Type B pancreatic cell (in vitro differentiated cells): ENCODE results near the gene TMEM163. TPM values are rescaled to one million over a fixed set of nuclear protein-coding genes. Genes with fewer than 3 reads are reported as not detected.
A peak's percentile ranks its signal among the peaks of the same experiment; 100 is the strongest.

Experiments
- DNase-seq: peaks from one replicate; pipeline ENCODE4 v3.0.0; 2021; ENCODE audit warnings: mixed read lengths; ENCODE audit not compliant: unreplicated experiment; ENCODE audit errors: extremely low spot score
- H3K27ac Mint-ChIP-seq: 2 replicates; pipeline ENCODE4 v1.8.0; 2021; ENCODE audit warnings: mild to moderate bottlenecking, mixed read lengths
- H3K27me3 Mint-ChIP-seq: 2 replicates; pipeline ENCODE4 v1.8.0; 2021; ENCODE audit warnings: mixed read lengths
- H3K36me3 Mint-ChIP-seq: 2 replicates; pipeline ENCODE4 v1.8.0; 2021; ENCODE audit warnings: mixed read lengths
- H3K4me1 Mint-ChIP-seq: one replicate; pipeline ENCODE4 v1.8.0; 2021; ENCODE audit warnings: mixed read lengths; ENCODE audit not compliant: unreplicated experiment
- H3K4me3 Mint-ChIP-seq: 2 replicates; pipeline ENCODE4 v1.8.0; 2021; ENCODE audit warnings: mild to moderate bottlenecking, mixed read lengths
- H3K9me3 Mint-ChIP-seq: 2 replicates; pipeline ENCODE4 v1.8.0; 2021; ENCODE audit warnings: mixed read lengths
- total RNA-seq: library from RNA; stranded (reverse); gene quantifications from 2 replicates; pipeline ENCODE4 v1.2.1, GENCODE V29; 2021; ENCODE audit warnings: low replicate concordance
- TF ChIP-seq, protein P1 (sequence below): fragments of 200-600 bp; sonication (generic); conservative IDR thresholded peaks from 2 replicates; pipeline ENCODE4 v1.5.0; 2021; ENCODE audit warnings: antibody characterized with exemption, mild to moderate bottlenecking

The TMEM163 gene
- total RNA-seq, 1 donor from 2014 or later: 4.0 TPM

DNA sequence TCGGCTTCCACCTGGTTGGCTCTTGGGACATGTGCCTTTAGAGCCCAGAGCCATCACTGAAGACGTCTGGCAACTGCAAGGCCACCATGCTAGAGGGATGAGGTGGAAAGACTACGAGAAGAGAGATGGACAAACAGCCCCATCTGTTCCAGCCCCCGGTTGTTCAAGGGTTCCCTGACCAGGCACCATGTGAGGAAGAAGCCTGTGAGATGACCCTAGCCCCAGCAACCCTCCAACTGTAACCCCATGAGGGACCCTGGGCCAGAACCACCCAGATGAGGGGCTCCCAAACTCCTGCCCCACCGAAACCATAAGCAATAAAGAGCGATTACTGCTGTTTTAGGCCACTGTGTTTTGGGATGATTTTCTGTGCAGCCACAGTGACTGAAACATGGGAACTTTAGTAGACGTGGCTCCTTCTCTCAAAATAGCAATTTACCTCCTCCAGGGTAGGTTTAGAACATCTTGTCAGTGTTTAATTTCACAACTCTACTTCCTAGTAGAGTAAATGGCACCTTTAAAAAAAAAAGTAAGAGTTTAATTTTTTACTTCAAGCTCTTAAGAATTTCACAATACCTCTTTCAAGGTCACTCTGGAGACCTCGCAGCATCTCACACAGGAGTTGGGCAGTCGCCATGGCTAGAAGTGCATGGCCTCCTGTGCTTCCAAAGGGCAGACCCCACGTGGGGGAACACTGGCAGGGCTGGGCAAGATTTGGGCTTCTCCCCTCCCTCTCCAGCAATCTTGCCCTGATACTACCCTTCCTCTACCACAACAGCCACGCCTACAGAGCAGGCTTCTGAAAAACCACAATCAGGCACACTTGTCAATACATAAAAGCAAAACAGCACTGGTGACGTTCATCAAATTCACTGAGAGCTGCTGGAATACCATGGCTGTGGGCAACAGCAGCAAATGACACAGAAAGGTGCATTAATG, 48.8 kb downstream of the TMEM163 start:
- peaks cover 13% of the 10 kb centered on the region for H3K4me1 Mint-ChIP-seq
- H3K9me3 Mint-ChIP-seq: no peaks in the 10 kb centered on the region
- no peak for DNase-seq
- peak overlapping the region; percentile 25 for H3K27ac Mint-ChIP-seq
- H3K27me3 Mint-ChIP-seq: peaks cover 11% of the 10 kb centered on the region
- no peak overlapping the region for H3K4me3 Mint-ChIP-seq
- TF ChIP-seq, protein P1, sequence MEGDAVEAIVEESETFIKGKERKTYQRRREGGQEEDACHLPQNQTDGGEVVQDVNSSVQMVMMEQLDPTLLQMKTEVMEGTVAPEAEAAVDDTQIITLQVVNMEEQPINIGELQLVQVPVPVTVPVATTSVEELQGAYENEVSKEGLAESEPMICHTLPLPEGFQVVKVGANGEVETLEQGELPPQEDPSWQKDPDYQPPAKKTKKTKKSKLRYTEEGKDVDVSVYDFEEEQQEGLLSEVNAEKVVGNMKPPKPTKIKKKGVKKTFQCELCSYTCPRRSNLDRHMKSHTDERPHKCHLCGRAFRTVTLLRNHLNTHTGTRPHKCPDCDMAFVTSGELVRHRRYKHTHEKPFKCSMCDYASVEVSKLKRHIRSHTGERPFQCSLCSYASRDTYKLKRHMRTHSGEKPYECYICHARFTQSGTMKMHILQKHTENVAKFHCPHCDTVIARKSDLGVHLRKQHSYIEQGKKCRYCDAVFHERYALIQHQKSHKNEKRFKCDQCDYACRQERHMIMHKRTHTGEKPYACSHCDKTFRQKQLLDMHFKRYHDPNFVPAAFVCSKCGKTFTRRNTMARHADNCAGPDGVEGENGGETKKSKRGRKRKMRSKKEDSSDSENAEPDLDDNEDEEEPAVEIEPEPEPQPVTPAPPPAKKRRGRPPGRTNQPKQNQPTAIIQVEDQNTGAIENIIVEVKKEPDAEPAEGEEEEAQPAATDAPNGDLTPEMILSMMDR: no peak
- H3K36me3 Mint-ChIP-seq: no peaks in the 10 kb centered on the region

DNA sequence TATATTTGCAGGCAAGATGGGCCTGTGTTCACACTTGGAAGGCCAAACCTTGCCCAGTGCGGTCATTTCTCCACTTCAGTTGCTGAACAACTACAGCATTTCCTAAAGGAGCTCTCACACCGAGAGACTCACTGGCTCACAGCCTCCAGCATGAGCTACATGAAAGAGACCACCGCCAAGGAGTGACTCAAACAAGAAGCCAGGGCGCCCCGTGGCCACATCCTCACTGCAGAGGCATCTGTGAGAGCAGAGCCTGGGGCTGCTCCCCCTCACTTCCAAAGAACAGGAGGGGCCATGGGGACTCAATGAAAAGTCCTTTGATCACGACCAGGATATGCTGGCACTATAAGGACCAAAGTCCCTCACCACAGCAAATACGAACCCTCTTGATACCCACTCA, 50.0 kb downstream of the TMEM163 start:
- no peak for DNase-seq
- H3K27ac Mint-ChIP-seq: no peak overlapping the region
- peaks cover 13% of the 10 kb centered on the region for H3K4me1 Mint-ChIP-seq
- no peaks in the 10 kb centered on the region for H3K9me3 Mint-ChIP-seq
- no peaks in the 10 kb centered on the region for H3K36me3 Mint-ChIP-seq
- TF ChIP-seq, protein P1: no peak
- H3K27me3 Mint-ChIP-seq: peaks cover 11% of the 10 kb centered on the region
- no peak overlapping the region for H3K4me3 Mint-ChIP-seq

DNA sequence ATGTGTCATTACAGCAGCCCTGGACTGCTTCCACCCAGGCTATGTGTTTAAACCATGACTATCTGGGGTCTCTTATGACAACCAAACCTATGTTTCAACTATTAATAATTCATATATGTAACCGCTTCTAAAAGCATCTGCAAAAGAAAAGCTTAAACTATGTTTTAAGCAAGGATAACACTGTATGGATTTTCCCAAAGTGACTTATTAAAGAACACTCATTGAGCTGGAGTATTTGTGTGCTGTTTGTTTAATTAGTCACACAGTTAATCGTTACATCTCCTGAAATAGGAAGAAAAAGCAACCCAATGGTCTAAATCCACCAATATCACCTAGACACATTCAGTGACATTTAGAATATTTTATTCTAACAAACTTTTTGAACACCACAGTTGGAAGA, 51.3 kb downstream of the TMEM163 start:
- Mint-ChIP-seq H3K4me1 (peaks cover 13% of the 10 kb centered on the region), H3K27ac (no peak overlapping the region), H3K36me3 (no peaks in the 10 kb centered on the region), H3K9me3 (no peaks in the 10 kb centered on the region), H3K4me3 (no peak overlapping the region), H3K27me3 (peaks cover 15% of the 10 kb centered on the region)
- TF ChIP-seq, protein P1: no peak
- DNase-seq: no peak

DNA sequence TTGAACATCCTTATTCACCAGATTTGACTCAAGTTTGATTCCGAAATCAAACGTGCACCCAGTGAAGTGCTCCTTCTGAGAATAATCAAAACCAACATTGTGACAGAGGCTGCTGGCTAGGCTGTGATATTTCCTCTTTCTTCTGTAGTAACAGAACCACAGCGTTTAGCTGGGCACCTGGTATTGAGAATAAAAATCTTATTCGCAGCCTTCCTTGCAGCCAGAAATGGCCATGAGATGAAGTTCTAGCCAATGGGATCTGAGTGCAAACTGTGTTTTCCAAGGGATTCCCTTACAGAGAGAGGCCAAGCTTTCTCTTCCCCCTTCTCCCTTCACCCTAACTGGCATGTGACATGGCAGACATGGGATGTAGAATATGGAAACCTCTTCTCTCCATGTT, 51.7 kb downstream of the TMEM163 start:
- no peak for DNase-seq
- H3K4me1 Mint-ChIP-seq: peaks cover 13% of the 10 kb centered on the region
- H3K27me3 Mint-ChIP-seq: peaks cover 15% of the 10 kb centered on the region
- no peak overlapping the region for H3K27ac Mint-ChIP-seq
- TF ChIP-seq, protein P1: no peak
- H3K9me3 Mint-ChIP-seq: no peaks in the 10 kb centered on the region
- H3K4me3 Mint-ChIP-seq: no peak overlapping the region
- H3K36me3 Mint-ChIP-seq: no peaks in the 10 kb centered on the region

DNA sequence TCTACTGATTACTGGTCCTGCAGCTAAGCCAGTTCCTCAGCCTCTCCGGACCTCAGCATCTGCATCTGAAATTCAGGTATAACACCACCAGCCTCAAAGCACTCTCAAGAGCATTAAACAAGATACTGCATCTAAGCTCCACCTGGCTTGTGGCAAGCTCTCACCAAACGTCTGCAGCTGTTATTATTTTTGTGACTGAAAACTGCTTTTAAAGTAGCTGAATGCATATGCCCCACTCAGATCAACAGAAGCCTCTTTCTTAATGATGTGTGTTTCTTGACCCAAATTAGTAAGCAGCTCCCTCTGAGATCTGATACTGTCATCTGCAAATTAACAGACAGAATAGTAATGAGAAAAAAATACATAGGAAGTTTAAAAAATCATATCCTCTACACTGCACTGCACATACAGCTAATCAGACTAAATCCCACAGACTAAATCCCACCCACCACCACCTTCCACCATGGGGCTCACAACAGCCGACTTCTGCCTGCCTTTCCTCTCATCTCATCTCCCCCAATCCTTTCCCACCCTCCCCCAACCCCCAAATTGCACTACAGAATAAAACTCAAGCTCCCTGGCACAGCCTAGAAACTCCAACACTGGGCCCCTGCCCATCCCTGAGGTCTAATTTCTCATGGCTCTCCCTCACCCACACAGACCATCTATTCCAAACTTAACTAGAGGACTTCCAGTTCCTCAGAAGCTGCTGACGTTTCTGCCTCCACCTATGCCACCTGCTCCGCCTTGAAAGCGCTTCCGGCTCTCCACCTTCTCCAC, 52.9 kb downstream of the TMEM163 start:
- no peak for DNase-seq
- TF ChIP-seq, protein P1: no peak
- Mint-ChIP-seq H3K4me1 (peaks cover 7% of the 10 kb centered on the region), H3K27ac (no peak overlapping the region), H3K4me3 (no peak overlapping the region), H3K36me3 (no peaks in the 10 kb centered on the region), H3K9me3 (no peaks in the 10 kb centered on the region), H3K27me3 (peaks cover 15% of the 10 kb centered on the region)
